C1 segment of cervical spinal cord (tissue), 14 donors: ENCODE data around the gene ALOX15.
"Not testable (repeated sequence)": the region's sequence is repeated elsewhere in the genome, so short reads cannot be mapped to it uniquely, and the experiment has no call there.

ENCODE experiments used
- DNase-seq, 14 donors: peaks; one replicate each; lab custom pipeline; 2025; lab: John Stamatoyannopoulos, UW

The ALOX15 gene

GRCh38 chr17:4655933-4656332 lies 14.5 kb upstream of the ALOX15 start:
- not testable (repeated sequence) for DNase-seq

DNA sequence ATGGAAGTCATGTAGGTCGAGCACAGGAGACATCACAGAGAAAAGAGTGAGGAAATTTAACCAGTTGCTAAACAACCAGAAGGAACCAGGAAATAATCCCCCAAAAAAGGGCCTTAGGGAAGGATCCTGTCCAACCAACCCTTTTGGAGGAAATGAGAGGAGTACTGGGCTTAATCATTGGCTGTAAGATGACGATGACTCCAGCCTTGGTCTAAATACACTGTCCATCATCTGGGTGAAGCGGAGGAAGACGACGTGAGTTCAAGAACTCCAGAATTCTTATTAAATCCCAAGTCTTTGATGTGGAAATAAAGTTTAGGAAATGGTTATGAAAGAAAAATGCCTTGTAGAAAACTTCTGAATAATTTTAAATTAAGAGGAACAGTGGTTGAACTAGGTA lies 11.5 kb upstream of the ALOX15 start:
- no peak for DNase-seq

DNA sequence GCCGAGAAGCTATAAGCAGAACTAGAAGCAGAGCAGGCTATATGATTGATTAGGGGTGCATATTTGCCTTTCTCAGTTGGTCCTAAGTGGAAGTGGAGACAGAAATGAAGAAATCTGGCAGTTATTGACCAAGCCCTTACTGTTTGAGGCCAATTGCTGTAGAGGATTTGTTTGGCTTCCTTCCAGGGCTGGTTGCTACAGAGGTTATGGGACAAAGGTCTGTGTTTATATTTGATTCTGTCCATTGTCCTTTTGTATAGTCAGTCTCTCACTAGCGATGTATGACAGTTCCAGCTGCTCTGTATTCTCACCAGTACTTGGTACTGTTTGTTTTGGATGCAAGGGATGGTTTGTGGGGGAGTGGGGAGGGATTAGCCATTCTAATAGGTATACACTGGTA lies 7.3 kb upstream of the ALOX15 start:
- DNase-seq: no peak

DNA sequence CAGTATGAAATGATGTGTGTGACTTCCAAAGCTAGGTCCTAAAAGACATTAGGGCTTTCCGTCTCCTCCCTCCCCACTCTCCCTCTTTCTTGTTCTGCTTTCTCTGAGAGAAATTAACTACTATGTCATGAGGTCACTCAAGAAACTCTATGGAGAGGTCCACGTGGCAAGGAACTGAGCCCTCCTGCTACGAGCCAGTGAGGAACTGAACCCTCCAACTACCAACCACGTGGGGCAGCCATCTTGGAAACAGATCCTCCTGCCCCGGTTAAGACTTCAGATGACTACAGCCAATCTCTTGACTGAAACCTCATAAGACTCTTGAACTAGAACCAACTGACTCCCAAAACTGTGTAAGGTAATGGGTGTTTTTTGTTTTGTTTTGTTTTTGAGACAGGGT lies 4.2 kb upstream of the ALOX15 start:
- DNase-seq: peak in 2 of 14 donors; percentile 4 to 18

DNA sequence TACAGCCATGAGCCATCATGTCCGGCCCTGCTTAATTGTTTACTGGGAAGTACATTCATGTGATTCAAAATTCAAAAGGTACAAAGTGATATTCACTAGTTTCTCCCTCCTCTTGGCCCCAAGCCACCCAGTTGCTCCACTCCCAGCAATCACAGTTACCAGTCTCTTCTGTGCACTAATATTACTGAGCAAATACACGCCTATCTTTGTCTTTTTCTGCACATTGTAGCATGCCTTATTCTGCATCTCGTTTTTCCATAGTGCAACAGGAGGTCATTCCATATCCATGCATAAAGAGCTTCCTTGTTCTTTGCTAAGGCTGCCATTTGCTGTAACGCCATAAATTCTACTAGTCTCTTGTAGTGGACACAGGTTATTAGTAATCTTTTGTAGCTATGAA lies 2.2 kb upstream of the ALOX15 start:
- DNase-seq: no peak

DNA sequence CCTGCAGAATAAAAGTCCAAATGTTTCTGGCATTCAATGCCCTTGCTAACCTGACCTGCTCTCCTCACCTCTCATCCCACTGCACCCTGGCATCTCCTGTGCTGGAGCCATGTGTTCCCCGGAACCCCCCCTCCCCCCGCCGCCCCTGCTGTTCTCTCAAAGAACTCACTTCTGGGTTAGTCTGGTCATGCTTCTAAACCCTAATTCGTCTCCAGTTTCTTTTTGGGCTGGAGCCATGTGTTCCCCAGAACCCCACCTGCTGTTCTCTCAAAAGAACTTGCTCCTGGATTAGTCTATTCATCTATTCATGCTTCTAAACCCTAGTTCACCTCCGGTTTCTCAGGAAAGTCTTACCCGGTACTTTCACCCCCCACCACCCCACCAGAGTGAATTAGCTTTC lies 808 bp upstream of the ALOX15 start:
- no peak for DNase-seq

- not testable (repeated sequence) for DNase-seq
These were observed 799 bp downstream of the ALOX15 start for GRCh38 chr17:4640569-4641188.

- not testable (repeated sequence) for DNase-seq
These were observed 2.0 kb downstream of the ALOX15 start for GRCh38 chr17:4639301-4640059.

DNA sequence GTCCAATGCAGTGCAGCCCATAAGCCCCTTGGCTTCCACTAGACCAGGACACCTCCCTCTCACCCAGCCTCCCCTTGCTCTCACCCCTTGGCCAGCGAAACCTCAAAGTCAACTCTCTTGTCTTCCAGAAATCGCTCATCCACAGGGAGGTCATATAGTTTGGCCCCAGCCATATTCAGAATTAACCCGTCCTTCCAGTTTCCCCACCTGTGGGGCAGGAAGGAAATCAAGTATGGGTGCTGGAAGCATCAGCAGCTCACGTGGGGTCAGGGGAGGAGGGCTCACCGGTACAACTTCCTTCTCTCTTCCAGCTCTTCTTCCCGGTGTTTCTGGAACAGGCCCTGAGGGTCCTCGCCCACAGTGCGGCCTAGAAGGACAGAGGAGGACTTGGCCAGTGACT lies 2.7 kb downstream of the ALOX15 start:
- not testable (repeated sequence) for DNase-seq

GRCh38 chr17:4636474-4637100 lies 4.9 kb downstream of the ALOX15 start:
- no peak for DNase-seq

DNA sequence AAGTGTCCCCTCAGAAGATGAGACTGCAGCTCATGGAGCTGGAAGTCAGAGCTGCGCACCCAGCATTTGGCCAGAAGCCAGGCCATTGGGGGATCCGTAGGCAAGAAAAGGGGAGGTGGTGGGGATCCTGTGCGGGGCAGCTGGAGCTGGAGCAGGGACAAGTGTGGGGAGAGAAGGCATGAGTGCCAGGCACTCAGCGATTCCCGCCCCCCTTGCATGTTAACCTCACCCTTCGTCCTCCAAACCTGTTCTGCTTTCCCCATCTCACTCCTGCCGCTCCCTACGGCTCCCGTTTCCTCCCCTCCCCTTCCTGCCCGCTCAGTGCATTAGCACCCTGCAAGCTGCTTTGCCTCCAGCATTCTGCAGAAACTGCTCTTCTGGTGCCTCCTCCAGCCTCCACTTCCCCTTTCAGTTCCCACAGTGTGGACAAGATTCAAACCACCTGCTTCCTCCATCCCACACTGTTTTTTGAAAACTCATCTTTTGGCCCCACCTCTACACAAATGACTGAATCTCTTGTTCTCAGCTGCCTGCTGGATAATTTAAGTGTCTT lies 5.6 kb downstream of the ALOX15 start:
- DNase-seq: peak in 4 of 14 donors; percentile 3 to 33 (median 14)

DNA sequence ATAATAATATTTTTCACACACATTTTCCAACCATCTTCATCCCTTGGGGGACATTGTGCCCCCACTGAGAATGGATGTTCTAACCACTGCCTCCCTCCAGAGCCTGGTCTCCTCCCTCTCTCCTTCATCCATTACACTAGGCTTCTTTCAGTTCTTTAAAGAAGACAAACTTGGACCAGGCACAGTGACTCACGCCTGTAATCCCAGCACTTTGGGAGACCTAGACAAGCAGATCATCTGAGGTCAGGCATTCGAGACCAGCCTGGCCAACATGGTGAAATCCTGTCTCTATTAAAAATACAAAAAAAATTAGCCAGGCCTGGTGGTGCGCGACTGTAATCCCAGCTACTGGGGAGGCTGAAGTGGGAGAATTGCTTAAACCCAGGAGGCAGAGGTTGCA lies 6.5 kb downstream of the ALOX15 start:
- DNase-seq: no peak

GRCh38 chr17:4633643-4634042 lies 7.8 kb downstream of the ALOX15 start:
- DNase-seq: no peak

DNA sequence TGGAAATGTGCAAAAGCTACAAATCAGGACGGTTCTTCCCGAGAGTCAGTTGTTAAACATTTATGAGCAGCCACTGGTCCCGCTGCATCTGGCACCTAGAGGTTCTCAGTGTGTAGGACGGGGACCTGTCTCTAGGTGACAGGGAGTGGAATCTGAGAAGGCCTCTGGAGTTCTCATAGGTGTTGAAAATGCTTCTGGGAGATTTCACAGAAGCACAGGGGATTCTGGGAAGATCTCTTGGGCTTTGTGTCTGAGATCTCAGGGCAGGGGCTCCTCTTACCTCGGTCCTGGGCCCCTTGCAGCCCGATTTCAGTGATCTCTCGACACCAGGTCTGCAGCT lies 8.9 kb downstream of the ALOX15 start:
- DNase-seq: no peak

- DNase-seq: no peak
These were observed 9.5 kb downstream of the ALOX15 start for GRCh38 chr17:4631836-4632580.

GRCh38 chr17:4631431-4631830 lies 10.0 kb downstream of the ALOX15 start:
- no peak for DNase-seq

GRCh38 chr17:4626734-4627256 lies 14.7 kb downstream of the ALOX15 start:
- DNase-seq: no peak

GRCh38 chr17:4625181-4625617 lies 16.3 kb downstream of the ALOX15 start:
- DNase-seq: no peak

GRCh38 chr17:4624451-4624911 lies 17.0 kb downstream of the ALOX15 start:
- not testable (repeated sequence) for DNase-seq

DNA sequence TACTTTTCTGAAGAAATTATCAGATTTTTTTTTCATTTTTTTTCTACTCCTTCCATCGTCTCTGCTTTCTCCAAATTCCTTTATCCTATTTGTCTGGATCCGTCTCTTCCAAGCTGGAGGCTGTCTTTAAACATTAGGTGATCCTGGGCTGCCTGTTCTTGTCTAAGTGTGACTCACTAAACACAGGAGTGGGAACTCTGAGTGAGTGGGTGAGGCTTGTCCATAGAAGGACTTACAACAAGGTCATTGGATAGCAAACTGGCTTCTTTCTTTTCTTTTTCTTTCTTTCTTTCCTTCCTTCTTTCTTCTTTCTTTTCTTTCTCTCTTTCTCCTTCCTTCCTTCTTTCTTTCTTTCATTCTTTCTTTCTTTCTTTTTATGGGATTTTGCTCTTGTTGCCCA lies 18.2 kb downstream of the ALOX15 start:
- no peak for DNase-seq

GRCh38 chr17:4622375-4622774 lies 19.1 kb downstream of the ALOX15 start:
- DNase-seq: no peak
